ENCODE results near the gene C1QTNF1.

C1QTNF1 gene

GRCh38 chr17:79077587-79077986 is 53.6 kb downstream of the C1QTNF1 start:
- TF ChIP-seq SPI1 (IDR thresholded peaks at IDR 0.05; ENCODE audit: borderline replicate concordance, low read depth) (no peak), POLR2AphosphoS5 (IDR thresholded peaks at IDR 0.05; ENCODE audit: low read depth) (no peak), GABPA (IDR thresholded peaks at IDR 0.05; ENCODE audit: low read depth) (no peak), CTCF (IDR thresholded peaks at IDR 0.05; ENCODE audit: insufficient read depth, low read length) (no peak), REST (IDR thresholded peaks at IDR 0.05; ENCODE audit: insufficient replicate concordance, low read depth) (no peak)
- H3K4me3 ChIP-seq (replicated peaks; ENCODE audit: insufficient read depth, low read length) = no peak overlapping the region
- H3K27me3 ChIP-seq (ENCODE audit: insufficient read depth, poor library complexity, severe bottlenecking) = no peaks in the 10 kb centered on the region
- DNase-seq (ENCODE audit: low read depth in 1 of 2, low spot score in 1 of 2) = no peak
- no peak overlapping the region for H3K27ac ChIP-seq (replicated peaks)

- H3K27ac ChIP-seq (replicated peaks) = no peak overlapping the region
- H3K27me3 ChIP-seq (ENCODE audit: insufficient read depth, poor library complexity, severe bottlenecking) = no peaks in the 10 kb centered on the region
- TF ChIP-seq REST (IDR thresholded peaks at IDR 0.05; ENCODE audit: insufficient replicate concordance, low read depth) (no peak), SPI1 (IDR thresholded peaks at IDR 0.05; ENCODE audit: borderline replicate concordance, low read depth) (no peak), GABPA (IDR thresholded peaks at IDR 0.05; ENCODE audit: low read depth) (no peak), POLR2AphosphoS5 (IDR thresholded peaks at IDR 0.05; ENCODE audit: low read depth) (no peak), CTCF (IDR thresholded peaks at IDR 0.05; ENCODE audit: insufficient read depth, low read length) (no peak)
- no peak for DNase-seq (ENCODE audit: low read depth in 1 of 2, low spot score in 1 of 2)
- H3K4me3 ChIP-seq (replicated peaks; ENCODE audit: insufficient read depth, low read length) = no peak overlapping the region
These were observed 54.7 kb downstream of the C1QTNF1 start for GRCh38 chr17:79078476-79079190.

GRCh38 chr17:79079421-79080200 is 55.6 kb downstream of the C1QTNF1 start:
- no peak for DNase-seq (ENCODE audit: low read depth in 1 of 2, low spot score in 1 of 2)
- TF ChIP-seq REST (IDR thresholded peaks at IDR 0.05; ENCODE audit: insufficient replicate concordance, low read depth) = no peak
- no peak for TF ChIP-seq GABPA (IDR thresholded peaks at IDR 0.05; ENCODE audit: low read depth)
- no peak for TF ChIP-seq CTCF (IDR thresholded peaks at IDR 0.05; ENCODE audit: insufficient read depth, low read length)
- TF ChIP-seq SPI1 (IDR thresholded peaks at IDR 0.05; ENCODE audit: borderline replicate concordance, low read depth) = no peak
- no peak for TF ChIP-seq POLR2AphosphoS5 (IDR thresholded peaks at IDR 0.05; ENCODE audit: low read depth)
- Histone ChIP-seq H3K4me3 (replicated peaks; ENCODE audit: insufficient read depth, low read length) (no peak overlapping the region), H3K27ac (replicated peaks) (no peak overlapping the region), H3K27me3 (ENCODE audit: insufficient read depth, poor library complexity, severe bottlenecking) (no peaks in the 10 kb centered on the region)
